Caco-2 (cell line): Measurements from ENCODE around the gene TP53BP1. TPM values are rescaled to one million over a fixed set of nuclear protein-coding genes. Genes with fewer than 3 reads are reported as not detected.

Experiments used
- BruUV-seq: library from RNA; stranded (reverse); fragments of 400-500 nt; replicated peaks from 2 replicates; lab custom pipeline; 2021; lab: Mats Ljungman, UMichigan
- CTCF ChIA-PET: fragments of 300-600 bp; sonication (Branson Sonifier 250); formaldehyde crosslinking; loops from one replicate; lab custom pipeline; 2022; ENCODE audit warnings: antibody characterized with exemption; lab: Charles Lee
- POLR2A ChIA-PET: fragments of 300-600 bp; sonication (Branson Sonifier 250); formaldehyde crosslinking; loops from one replicate; lab custom pipeline; 2022; ENCODE audit warnings: antibody characterized with exemption; lab: Charles Lee
- DNase-seq, 2 experiments: peaks; one replicate each; pipeline versions ENCODE4 v3.0.0 to v3.0.0-alpha.2; 2020 to 2022
- H3K27me3 ChIP-seq: replicated peaks from 2 replicates; pipeline ENCODE4 v1.6.0; 2011; ENCODE audit warnings: low read length; ENCODE audit not compliant: control insufficient read depth, insufficient read depth
- H3K36me3 ChIP-seq: 2 replicates; pipeline ENCODE4 v1.5.1; 2011; ENCODE audit warnings: low read length; ENCODE audit not compliant: control insufficient read depth, insufficient read depth
- H3K4me1 ChIP-seq: fragments of 250-450 bp; sonication (Bioruptor Pico); 2 replicates; pipeline ENCODE4 v1.5.1; 2020; ENCODE audit warnings: mild to moderate bottlenecking
- H3K4me3 ChIP-seq: 2 replicates; pipeline ENCODE4 v1.5.1; 2011; ENCODE audit warnings: low read depth, mild to moderate bottlenecking, control low read depth, low read length
- H3K9me3 ChIP-seq: fragments of 250-450 bp; sonication (Bioruptor Pico); 2 replicates; pipeline ENCODE4 v1.5.1; 2020; ENCODE audit warnings: mild to moderate bottlenecking, moderate library complexity
- H3K27ac Mint-ChIP-seq: one replicate; pipeline ENCODE4 v1.8.0; 2022; ENCODE audit warnings: mixed read lengths; ENCODE audit not compliant: unreplicated experiment
- H3K27me3 Mint-ChIP-seq: one replicate; pipeline ENCODE4 v1.8.0; 2022; ENCODE audit warnings: mixed read lengths; ENCODE audit not compliant: insufficient read depth, unreplicated experiment
- H3K36me3 Mint-ChIP-seq: one replicate; pipeline ENCODE4 v1.8.0; 2022; ENCODE audit warnings: mild to moderate bottlenecking, mixed read lengths; ENCODE audit not compliant: insufficient read depth, unreplicated experiment
- H3K4me1 Mint-ChIP-seq: one replicate; pipeline ENCODE4 v1.8.0; 2022; ENCODE audit warnings: low read depth, mixed read lengths; ENCODE audit not compliant: unreplicated experiment
- H3K4me3 Mint-ChIP-seq: one replicate; pipeline ENCODE4 v1.8.0; 2022; ENCODE audit warnings: mild to moderate bottlenecking, moderate library complexity, mixed read lengths; ENCODE audit not compliant: unreplicated experiment
- H3K9me3 Mint-ChIP-seq: one replicate; pipeline ENCODE4 v1.8.0; 2022; ENCODE audit warnings: mixed read lengths; ENCODE audit not compliant: unreplicated experiment
- CTCF ChIP-seq, 2 experiments: fragments of 200-600 bp in 1 of 2; IDR thresholded peaks; 1 replicate in 1 of 2; 2 replicates in 1 of 2; pipeline versions ENCODE4 v1.5.1 to v1.8.0; 2011 to 2022; ENCODE audit warnings: antibody characterized with exemption in 1 of 2, control low read depth in 1 of 2, inconsistent platforms in 1 of 2, low read depth in 1 of 2, low read length in 1 of 2, mild to moderate bottlenecking in 1 of 2, moderate library complexity in 1 of 2; ENCODE audit not compliant: insufficient read depth in 1 of 2, severe bottlenecking in 1 of 2, unreplicated experiment in 1 of 2
- intact Hi-C: fragments of 100-400 bp; cut with micrococcal nuclease; formaldehyde crosslinking; loops from one replicate; pipeline ENCODE4 v1.10.0; 2022; ENCODE audit not compliant: unreplicated experiment
- total RNA-seq: library from RNA; stranded (reverse); gene quantifications from 2 replicates; pipeline ENCODE4 v1.2.3, GENCODE V29; 2022

The TP53BP1 gene
- total RNA-seq, 1 experiment from 2014 or later, result 39.8 TPM

GRCh38 chr15:43412096-43412495 is 80.9 kb downstream of the TP53BP1 start:
- Mint-ChIP-seq H3K27ac (no peak overlapping the region), H3K4me3 (no peak overlapping the region), H3K36me3 (peaks cover 31% of the 10 kb centered on the region), H3K9me3 (no peaks in the 10 kb centered on the region), H3K27me3 (no peaks in the 10 kb centered on the region), H3K4me1 (no peaks in the 10 kb centered on the region)
- Histone ChIP-seq H3K4me1 (no peaks in the 10 kb centered on the region), H3K4me3 (no peak overlapping the region), H3K27me3 (no peaks in the 10 kb centered on the region), H3K9me3 (no peaks in the 10 kb centered on the region), H3K36me3 (0 out of 2 replicates have a peak, but pooled peaks cover 2% of the 10 kb centered on the region)
- ChIA-PET POLR2A (no interaction called here), CTCF (no interaction called here)
- TF ChIP-seq CTCF (IDR thresholded peaks at IDR 0.05; ENCODE audit: insufficient read depth in 1 of 2, low read depth in 1 of 2, low read length in 1 of 2, severe bottlenecking in 1 of 2, unreplicated experiment in 1 of 2), result no peak
- DNase-seq, result no peak
- no TSS peak for BruUV-seq
- intact Hi-C loops, result no loop called here

- no peaks in the 10 kb centered on the region for H3K27me3 Mint-ChIP-seq
- TF ChIP-seq CTCF (IDR thresholded peaks at IDR 0.05; ENCODE audit: insufficient read depth in 1 of 2, low read depth in 1 of 2, low read length in 1 of 2, severe bottlenecking in 1 of 2, unreplicated experiment in 1 of 2), result no peak
- H3K4me1 ChIP-seq, result no peaks in the 10 kb centered on the region
- H3K9me3 Mint-ChIP-seq, result no peaks in the 10 kb centered on the region
- no peak overlapping the region for H3K27ac Mint-ChIP-seq
- no peaks in the 10 kb centered on the region for H3K27me3 ChIP-seq
- no peak overlapping the region for H3K4me3 Mint-ChIP-seq
- no peaks in the 10 kb centered on the region for H3K4me1 Mint-ChIP-seq
- no peak for DNase-seq
- H3K4me3 ChIP-seq, result no peak overlapping the region
- POLR2A ChIA-PET, result no interaction called here
- CTCF ChIA-PET, result no interaction called here
- peaks cover 3% of the 10 kb centered on the region; the same call in 1 of the 2 replicates for H3K36me3 ChIP-seq
- H3K36me3 Mint-ChIP-seq, result peaks cover 39% of the 10 kb centered on the region
- intact Hi-C loops, result no loop called here
- BruUV-seq, result no TSS peak
- no peaks in the 10 kb centered on the region for H3K9me3 ChIP-seq
Observed at GRCh38 chr15:43410572-43411214, 82.3 kb downstream of the TP53BP1 start.

DNA sequence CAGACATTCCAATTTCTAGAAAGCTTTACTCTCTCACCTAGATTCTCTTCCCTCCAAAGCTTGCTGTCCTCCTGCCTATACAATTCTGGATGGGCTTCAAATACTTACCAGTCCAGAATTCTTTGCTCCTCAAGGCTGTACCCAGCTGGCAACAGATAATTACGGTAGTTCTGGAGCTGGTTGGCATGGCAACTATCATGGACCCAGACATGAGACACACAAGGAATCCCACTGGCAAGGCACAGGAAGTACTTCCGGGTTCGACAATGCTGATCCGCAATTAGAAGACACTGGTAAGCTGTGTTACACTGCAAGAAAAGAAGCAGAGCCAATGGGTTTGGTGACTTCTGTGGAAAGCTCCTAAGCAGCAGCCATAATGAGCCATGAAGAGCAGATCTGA is 84.2 kb downstream of the TP53BP1 start:
- Histone ChIP-seq H3K9me3 (no peaks in the 10 kb centered on the region), H3K27me3 (no peaks in the 10 kb centered on the region), H3K36me3 (peaks cover 3% of the 10 kb centered on the region; the same call in 1 of the 2 replicates), H3K4me1 (no peaks in the 10 kb centered on the region), H3K4me3 (no peak overlapping the region)
- intact Hi-C loops, result no loop called here
- Mint-ChIP-seq H3K36me3 (peaks cover 48% of the 10 kb centered on the region), H3K9me3 (no peaks in the 10 kb centered on the region), H3K4me1 (no peaks in the 10 kb centered on the region), H3K27me3 (no peaks in the 10 kb centered on the region), H3K4me3 (no peak overlapping the region), H3K27ac (no peak overlapping the region)
- no peak for TF ChIP-seq CTCF (IDR thresholded peaks at IDR 0.05; ENCODE audit: insufficient read depth in 1 of 2, low read depth in 1 of 2, low read length in 1 of 2, severe bottlenecking in 1 of 2, unreplicated experiment in 1 of 2)
- BruUV-seq, result no TSS peak
- ChIA-PET CTCF (no interaction called here), POLR2A (no interaction called here)
- no peak for DNase-seq
